ENCODE data around the gene CAPS. TPM values are rescaled to one million over a fixed set of nuclear protein-coding genes. Genes with fewer than 3 reads are reported as not detected.

Gene CAPS
- total RNA-seq, 1 donor from 2014 or later = 3.3 TPM

DNA sequence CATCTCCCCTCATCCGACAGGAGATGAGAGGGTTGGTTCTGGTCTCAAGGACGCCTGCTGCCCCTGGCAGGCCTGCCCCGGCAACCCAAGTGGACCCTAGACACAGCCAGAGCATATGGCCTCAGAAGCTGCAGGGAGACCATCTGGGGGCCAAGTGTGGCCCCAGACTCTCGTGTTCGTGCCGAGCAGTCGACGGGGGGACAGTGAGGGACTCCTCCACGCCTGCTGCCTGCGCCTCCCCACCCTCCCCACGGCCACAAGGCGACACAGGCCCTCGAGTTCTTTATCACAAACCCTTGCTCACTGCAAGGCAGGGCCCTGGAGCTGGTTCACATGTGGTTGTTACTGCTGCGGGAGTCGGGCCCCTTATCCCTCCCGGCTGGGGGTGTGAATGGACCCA, 9.3 kb downstream of the CAPS start:
- intact Hi-C loops (cut with micrococcal nuclease) = no loop called here
- Mint-ChIP-seq H3K27me3 (ENCODE audit: low read depth) (no peaks in the 10 kb centered on the region), H3K4me1 (ENCODE audit: low read depth) (no peaks in the 10 kb centered on the region), H3K4me3 (ENCODE audit: low read depth) (no peak overlapping the region), H3K27ac (no peak overlapping the region), H3K36me3 (ENCODE audit: low read depth) (peaks cover 54% of the 10 kb centered on the region), H3K9me3 (no peaks in the 10 kb centered on the region)
- no peak for DNase-seq (ENCODE audit: low spot score)

- no peaks in the 10 kb centered on the region for H3K27me3 Mint-ChIP-seq (ENCODE audit: low read depth)
- no peaks in the 10 kb centered on the region for H3K9me3 Mint-ChIP-seq
- H3K36me3 Mint-ChIP-seq (ENCODE audit: low read depth) = peaks cover 50% of the 10 kb centered on the region
- no peak for DNase-seq (ENCODE audit: low spot score)
- H3K4me1 Mint-ChIP-seq (ENCODE audit: low read depth) = no peaks in the 10 kb centered on the region
- no peak overlapping the region for H3K4me3 Mint-ChIP-seq (ENCODE audit: low read depth)
- no peak overlapping the region for H3K27ac Mint-ChIP-seq
- intact Hi-C loops (cut with micrococcal nuclease) = no loop called here
Measured at GRCh38 chr19:5925830-5926427, 11.9 kb downstream of the CAPS start.

- H3K36me3 Mint-ChIP-seq (ENCODE audit: low read depth) = peaks cover 52% of the 10 kb centered on the region
- H3K9me3 Mint-ChIP-seq = no peaks in the 10 kb centered on the region
- no peaks in the 10 kb centered on the region for H3K27me3 Mint-ChIP-seq (ENCODE audit: low read depth)
- no peak for DNase-seq (ENCODE audit: low spot score)
- H3K27ac Mint-ChIP-seq = no peak overlapping the region
- no peak overlapping the region for H3K4me3 Mint-ChIP-seq (ENCODE audit: low read depth)
- H3K4me1 Mint-ChIP-seq (ENCODE audit: low read depth) = no peaks in the 10 kb centered on the region
- intact Hi-C loops (cut with micrococcal nuclease) = no loop called here
Measured at GRCh38 chr19:5926641-5927440, 12.8 kb downstream of the CAPS start.

GRCh38 chr19:5927441-5927821, 13.4 kb downstream of the CAPS start:
- Mint-ChIP-seq H3K36me3 (ENCODE audit: low read depth) (peaks cover 50% of the 10 kb centered on the region), H3K27me3 (ENCODE audit: low read depth) (no peaks in the 10 kb centered on the region), H3K9me3 (no peaks in the 10 kb centered on the region), H3K4me1 (ENCODE audit: low read depth) (no peaks in the 10 kb centered on the region), H3K27ac (no peak overlapping the region), H3K4me3 (ENCODE audit: low read depth) (no peak overlapping the region)
- intact Hi-C loops (cut with micrococcal nuclease) = no loop called here
- no peak for DNase-seq (ENCODE audit: low spot score)

DNA sequence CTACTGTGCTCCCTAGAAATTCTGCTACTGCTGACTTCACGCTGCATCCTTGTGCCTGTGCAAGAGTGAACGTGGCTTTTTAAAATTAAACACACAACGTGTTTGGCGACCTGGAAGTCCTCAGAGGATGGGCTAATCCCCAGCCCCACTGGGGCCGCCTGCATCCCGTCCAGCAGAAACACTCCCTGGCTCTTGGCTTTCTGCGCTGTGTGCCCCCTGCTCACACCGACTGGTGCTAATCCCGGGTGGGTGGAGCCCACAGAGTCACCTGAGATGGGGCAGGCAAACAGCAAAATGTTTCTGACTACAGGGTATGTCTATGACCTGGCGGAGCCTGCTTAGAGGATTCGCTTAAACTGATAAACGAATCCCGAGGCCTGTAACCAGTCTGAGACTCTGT, 15.1 kb downstream of the CAPS start:
- H3K4me3 Mint-ChIP-seq (ENCODE audit: low read depth) = no peak overlapping the region
- no peak overlapping the region for H3K27ac Mint-ChIP-seq
- no peaks in the 10 kb centered on the region for H3K27me3 Mint-ChIP-seq (ENCODE audit: low read depth)
- H3K4me1 Mint-ChIP-seq (ENCODE audit: low read depth) = no peaks in the 10 kb centered on the region
- no peaks in the 10 kb centered on the region for H3K9me3 Mint-ChIP-seq
- H3K36me3 Mint-ChIP-seq (ENCODE audit: low read depth) = peaks cover 41% of the 10 kb centered on the region
- DNase-seq (ENCODE audit: low spot score) = no peak
- intact Hi-C loops (cut with micrococcal nuclease) = no loop called here

DNA sequence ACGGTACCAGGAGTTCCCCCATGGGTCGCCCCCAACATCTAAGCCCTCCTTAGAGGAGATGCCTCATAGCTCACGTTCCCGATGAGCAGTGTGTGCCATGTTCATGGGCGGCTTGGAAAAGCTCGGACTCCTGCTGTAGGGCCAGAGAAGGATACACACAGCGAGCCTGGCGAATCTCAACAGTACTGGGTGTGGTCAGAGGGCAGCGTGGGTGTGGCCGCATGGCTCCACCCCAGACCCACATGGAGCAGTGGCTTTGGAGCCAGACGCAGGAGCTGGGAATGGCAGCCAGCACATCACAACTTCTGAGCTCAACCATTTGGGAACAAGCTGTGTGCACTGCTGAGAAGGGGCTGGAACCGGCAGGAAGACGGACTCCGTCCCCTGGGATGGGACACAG, 15.6 kb downstream of the CAPS start:
- DNase-seq (ENCODE audit: low spot score) = no peak
- H3K36me3 Mint-ChIP-seq (ENCODE audit: low read depth) = peaks cover 41% of the 10 kb centered on the region
- no peaks in the 10 kb centered on the region for H3K9me3 Mint-ChIP-seq
- H3K4me1 Mint-ChIP-seq (ENCODE audit: low read depth) = no peaks in the 10 kb centered on the region
- intact Hi-C loops (cut with micrococcal nuclease) = no loop called here
- no peaks in the 10 kb centered on the region for H3K27me3 Mint-ChIP-seq (ENCODE audit: low read depth)
- H3K4me3 Mint-ChIP-seq (ENCODE audit: low read depth) = no peak overlapping the region
- H3K27ac Mint-ChIP-seq = no peak overlapping the region

DNA sequence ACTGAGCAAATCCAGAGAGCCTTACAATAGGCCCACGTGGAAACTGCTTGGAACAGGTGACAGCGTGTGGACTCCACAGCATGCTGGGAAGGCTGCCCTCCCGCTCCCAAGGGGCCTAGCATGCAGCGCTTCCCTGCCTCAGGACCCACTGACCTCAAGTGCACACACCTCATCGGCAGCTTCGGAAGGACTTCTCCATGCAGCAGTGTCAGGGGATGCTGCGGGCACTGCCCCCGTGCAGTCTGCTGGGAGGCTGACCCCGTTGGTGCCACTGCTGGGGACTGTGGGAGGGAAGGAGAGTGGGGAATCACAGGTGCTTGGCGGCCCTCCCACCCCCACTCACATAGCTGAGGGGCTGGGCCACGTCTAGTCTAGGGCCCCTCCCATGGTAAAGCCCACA, 17.2 kb downstream of the CAPS start:
- DNase-seq (ENCODE audit: low spot score) = no peak
- Mint-ChIP-seq H3K4me3 (ENCODE audit: low read depth) (no peak overlapping the region), H3K4me1 (ENCODE audit: low read depth) (no peaks in the 10 kb centered on the region), H3K27me3 (ENCODE audit: low read depth) (no peaks in the 10 kb centered on the region), H3K36me3 (ENCODE audit: low read depth) (peaks cover 40% of the 10 kb centered on the region), H3K27ac (no peak overlapping the region), H3K9me3 (no peaks in the 10 kb centered on the region)
- intact Hi-C loops (cut with micrococcal nuclease) = no loop called here

DNA sequence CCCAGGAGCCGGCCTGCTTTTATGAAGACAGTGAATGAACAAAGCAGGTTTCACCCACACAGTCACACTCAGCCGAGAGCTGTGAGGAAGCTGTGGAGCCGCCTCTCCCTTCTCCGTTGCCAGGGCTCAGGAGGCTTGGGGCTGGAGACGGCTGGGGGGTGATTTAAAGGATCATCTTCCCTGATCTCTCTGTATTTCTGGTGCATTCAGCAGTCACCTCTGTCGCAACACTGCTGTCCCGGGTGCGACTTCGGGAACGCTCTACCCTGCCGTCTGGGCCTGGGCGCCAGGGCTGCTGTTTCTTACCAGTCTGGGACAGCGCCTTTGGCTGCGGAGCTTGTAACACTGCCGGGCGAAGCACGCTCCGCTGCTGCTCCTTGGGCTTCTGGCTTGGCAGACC, 18.1 kb downstream of the CAPS start:
- no peak for DNase-seq (ENCODE audit: low spot score)
- no peaks in the 10 kb centered on the region for H3K4me1 Mint-ChIP-seq (ENCODE audit: low read depth)
- H3K9me3 Mint-ChIP-seq = no peaks in the 10 kb centered on the region
- peaks cover 42% of the 10 kb centered on the region for H3K36me3 Mint-ChIP-seq (ENCODE audit: low read depth)
- H3K4me3 Mint-ChIP-seq (ENCODE audit: low read depth) = no peak overlapping the region
- intact Hi-C loops (cut with micrococcal nuclease) = no loop called here
- H3K27ac Mint-ChIP-seq = no peak overlapping the region
- no peaks in the 10 kb centered on the region for H3K27me3 Mint-ChIP-seq (ENCODE audit: low read depth)

GRCh38 chr19:5932609-5933262, 18.7 kb downstream of the CAPS start:
- Mint-ChIP-seq H3K27me3 (ENCODE audit: low read depth) (no peaks in the 10 kb centered on the region), H3K4me3 (ENCODE audit: low read depth) (no peak overlapping the region), H3K4me1 (ENCODE audit: low read depth) (no peaks in the 10 kb centered on the region), H3K36me3 (ENCODE audit: low read depth) (peaks cover 45% of the 10 kb centered on the region), H3K9me3 (no peaks in the 10 kb centered on the region), H3K27ac (no peak overlapping the region)
- intact Hi-C loops (cut with micrococcal nuclease) = no loop called here
- DNase-seq (ENCODE audit: low spot score) = no peak

DNA sequence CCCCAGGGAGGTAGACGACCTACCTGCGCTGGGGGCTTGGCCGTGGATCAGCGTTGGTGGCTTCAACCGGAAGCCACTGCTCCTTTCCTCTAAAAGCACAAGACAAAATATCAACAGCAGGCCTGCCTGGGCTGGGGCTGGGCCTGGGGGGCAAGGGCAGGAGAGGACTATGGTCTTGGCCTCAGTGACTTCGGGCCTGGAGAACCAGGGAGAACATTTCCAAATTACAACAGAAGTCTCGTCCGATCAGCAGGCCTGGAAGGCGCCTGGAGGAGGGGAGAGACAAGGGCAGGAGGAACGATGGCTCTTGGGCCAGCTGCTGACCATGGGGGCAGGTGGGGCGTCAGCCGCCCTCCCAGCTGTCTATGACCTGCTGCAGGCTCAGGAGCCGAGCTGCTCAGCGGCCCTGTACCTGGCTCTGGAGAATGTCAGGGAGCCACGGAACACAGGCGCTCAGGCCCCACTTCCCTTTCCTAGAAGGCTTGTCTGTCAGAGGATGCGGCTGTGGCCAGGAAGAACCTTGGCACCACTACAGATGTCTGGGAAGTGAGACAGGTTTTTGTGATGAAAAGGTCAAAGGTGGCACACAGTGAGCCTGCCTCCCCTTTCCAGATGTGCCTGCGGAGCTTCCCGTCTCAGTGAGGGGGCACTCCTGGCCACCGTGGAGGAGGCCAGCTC, 19.5 kb downstream of the CAPS start:
- Mint-ChIP-seq H3K9me3 (no peaks in the 10 kb centered on the region), H3K27me3 (ENCODE audit: low read depth) (no peaks in the 10 kb centered on the region), H3K4me3 (ENCODE audit: low read depth) (no peak overlapping the region), H3K27ac (no peak overlapping the region), H3K36me3 (ENCODE audit: low read depth) (peaks cover 40% of the 10 kb centered on the region), H3K4me1 (ENCODE audit: low read depth) (no peaks in the 10 kb centered on the region)
- DNase-seq (ENCODE audit: low spot score) = no peak
- intact Hi-C loops (cut with micrococcal nuclease) = no loop called here

- Mint-ChIP-seq H3K36me3 (ENCODE audit: low read depth) (peaks cover 36% of the 10 kb centered on the region), H3K27ac (no peak overlapping the region), H3K27me3 (ENCODE audit: low read depth) (no peaks in the 10 kb centered on the region), H3K4me3 (ENCODE audit: low read depth) (no peak overlapping the region), H3K9me3 (no peaks in the 10 kb centered on the region), H3K4me1 (ENCODE audit: low read depth) (no peaks in the 10 kb centered on the region)
- intact Hi-C loops (cut with micrococcal nuclease) = no loop called here
- no peak for DNase-seq (ENCODE audit: low spot score)
Measured at GRCh38 chr19:5934069-5934401, 20.0 kb downstream of the CAPS start.

- H3K27ac Mint-ChIP-seq = no peak overlapping the region
- H3K4me3 Mint-ChIP-seq (ENCODE audit: low read depth) = no peak overlapping the region
- no peaks in the 10 kb centered on the region for H3K27me3 Mint-ChIP-seq (ENCODE audit: low read depth)
- H3K36me3 Mint-ChIP-seq (ENCODE audit: low read depth) = peaks cover 40% of the 10 kb centered on the region
- no peak for DNase-seq (ENCODE audit: low spot score)
- no peaks in the 10 kb centered on the region for H3K4me1 Mint-ChIP-seq (ENCODE audit: low read depth)
- intact Hi-C loops (cut with micrococcal nuclease) = no loop called here
- H3K9me3 Mint-ChIP-seq = no peaks in the 10 kb centered on the region
Measured at GRCh38 chr19:5934774-5935472, 20.9 kb downstream of the CAPS start.

Measured in activated T-helper 2 cell treated with anti-CD3 and anti-CD28 coated beads, Interferon-gamma antibody, Interleukin-2, Interleukin-4, amounts not matched to agents 10 μg/mL and 5 μg/mL and 100 μg/mL, durations not matched to agents 14 hours and 24 hours and 36 hours (primary cell).